GM12872 (cell line): Measurements from ENCODE around the gene SCIMP.
A peak's percentile ranks its signal among the peaks of the same experiment; 100 is the strongest.

Experiments used
- CTCF ChIP-seq: IDR thresholded peaks from 3 replicates; pipeline ENCODE4 v1.5.1; 2011; ENCODE audit warnings: low read depth, mild to moderate bottlenecking, low read length, moderate library complexity; ENCODE audit not compliant: insufficient read depth

SCIMP gene

GRCh38 chr17:5234645-5235576 lies at the start of gene SCIMP:
Gene SCIMP (minus strand): TSS chr17:5234860. CDS start chr17:5234755, 105 bp downstream.
- TF ChIP-seq CTCF: no peak

GRCh38 chr17:5283571-5284315 lies 49.1 kb upstream of the SCIMP start:
- TF ChIP-seq CTCF: no peak

- TF ChIP-seq CTCF: no peak
These were observed 48.1 kb upstream of the SCIMP start for GRCh38 chr17:5282642-5283217.

GRCh38 chr17:5281814-5282641 lies 47.4 kb upstream of the SCIMP start, which contains the start of gene RABEP1:
Gene RABEP1 (plus strand): TSS chr17:5282284. CDS start chr17:5282487, 203 bp downstream.
- peak; percentile 37; the same call in 2 of the 3 replicates for TF ChIP-seq CTCF

- TF ChIP-seq CTCF: no peak
These were observed 37.7 kb upstream of the SCIMP start for GRCh38 chr17:5272322-5272721.

- TF ChIP-seq CTCF: no peak
These were observed 34.7 kb upstream of the SCIMP start for GRCh38 chr17:5269241-5269960.
